ENCODE data around the gene BRSK2.
A peak's percentile ranks its signal among the peaks of the same experiment; 100 is the strongest.

Gene BRSK2

DNA sequence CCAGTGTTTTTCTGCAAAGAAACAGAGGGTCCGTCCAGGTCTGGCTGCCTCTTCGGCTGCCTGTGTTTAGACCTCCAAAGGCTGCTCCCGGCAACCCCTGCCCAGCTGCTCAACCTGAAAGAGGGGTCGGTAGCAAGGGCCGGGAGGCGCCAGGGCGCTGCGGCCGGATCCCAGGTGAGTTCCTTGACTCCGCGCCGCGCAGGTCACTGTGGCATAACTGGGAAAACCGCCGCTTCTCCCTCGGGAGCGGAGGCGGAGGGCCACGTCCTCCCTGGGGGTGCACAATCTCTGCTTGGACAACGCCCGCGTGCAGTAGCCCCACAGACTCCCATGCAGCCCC lies 1.0 kb upstream of the BRSK2 start:
- peak overlapping the region; percentile 52 for H3K4me3 ChIP-seq (replicated peaks; ENCODE audit: low read depth, low read length)
- DNase-seq (ENCODE audit: low read depth) = no peak
- TF ChIP-seq CTCF (IDR thresholded peaks at IDR 0.05; ENCODE audit: low read length, missing control alignments) = no peak

GRCh38 chr11:1389103-1389931 lies 417 bp upstream of the BRSK2 start:
- DNase-seq (ENCODE audit: low read depth) = peak; percentile 97
- H3K4me3 ChIP-seq (replicated peaks; ENCODE audit: low read depth, low read length) = peak overlapping the region; percentile 52
- TF ChIP-seq CTCF (IDR thresholded peaks at IDR 0.05; ENCODE audit: low read length, missing control alignments) = no peak

DNA sequence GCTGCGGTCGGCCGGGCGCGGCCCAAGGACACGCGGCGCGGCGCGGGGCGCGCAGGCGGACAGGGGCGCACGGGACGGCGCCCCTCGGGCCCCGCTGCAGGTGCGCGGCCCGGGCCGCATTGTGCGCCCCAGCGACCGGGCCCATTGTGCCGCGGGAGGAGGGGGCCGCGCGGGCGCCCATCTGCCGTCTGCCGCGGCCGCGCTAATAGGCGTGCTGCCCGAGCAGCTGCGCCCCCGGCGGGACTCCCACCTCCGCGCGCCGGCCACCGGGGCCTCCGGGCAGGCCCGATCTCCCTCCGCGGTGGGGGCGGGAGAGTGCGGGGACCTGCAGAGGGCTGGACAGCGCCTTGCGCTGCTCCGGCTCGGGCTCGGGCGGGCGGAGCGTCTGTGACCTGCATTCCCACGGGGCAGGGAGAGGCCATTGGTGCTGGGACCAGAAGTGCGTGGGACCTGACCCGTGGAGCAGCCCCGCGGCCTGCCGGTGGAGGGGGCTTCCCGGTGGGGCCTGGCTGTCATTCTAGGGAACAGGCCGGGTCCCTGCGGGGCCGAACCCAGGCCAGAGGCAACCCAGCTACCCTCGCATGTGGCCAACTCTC lies 933 bp downstream of the BRSK2 start:
- no peak for TF ChIP-seq CTCF (IDR thresholded peaks at IDR 0.05; ENCODE audit: low read length, missing control alignments)
- no peak overlapping the region for H3K4me3 ChIP-seq (replicated peaks; ENCODE audit: low read depth, low read length)

DNA sequence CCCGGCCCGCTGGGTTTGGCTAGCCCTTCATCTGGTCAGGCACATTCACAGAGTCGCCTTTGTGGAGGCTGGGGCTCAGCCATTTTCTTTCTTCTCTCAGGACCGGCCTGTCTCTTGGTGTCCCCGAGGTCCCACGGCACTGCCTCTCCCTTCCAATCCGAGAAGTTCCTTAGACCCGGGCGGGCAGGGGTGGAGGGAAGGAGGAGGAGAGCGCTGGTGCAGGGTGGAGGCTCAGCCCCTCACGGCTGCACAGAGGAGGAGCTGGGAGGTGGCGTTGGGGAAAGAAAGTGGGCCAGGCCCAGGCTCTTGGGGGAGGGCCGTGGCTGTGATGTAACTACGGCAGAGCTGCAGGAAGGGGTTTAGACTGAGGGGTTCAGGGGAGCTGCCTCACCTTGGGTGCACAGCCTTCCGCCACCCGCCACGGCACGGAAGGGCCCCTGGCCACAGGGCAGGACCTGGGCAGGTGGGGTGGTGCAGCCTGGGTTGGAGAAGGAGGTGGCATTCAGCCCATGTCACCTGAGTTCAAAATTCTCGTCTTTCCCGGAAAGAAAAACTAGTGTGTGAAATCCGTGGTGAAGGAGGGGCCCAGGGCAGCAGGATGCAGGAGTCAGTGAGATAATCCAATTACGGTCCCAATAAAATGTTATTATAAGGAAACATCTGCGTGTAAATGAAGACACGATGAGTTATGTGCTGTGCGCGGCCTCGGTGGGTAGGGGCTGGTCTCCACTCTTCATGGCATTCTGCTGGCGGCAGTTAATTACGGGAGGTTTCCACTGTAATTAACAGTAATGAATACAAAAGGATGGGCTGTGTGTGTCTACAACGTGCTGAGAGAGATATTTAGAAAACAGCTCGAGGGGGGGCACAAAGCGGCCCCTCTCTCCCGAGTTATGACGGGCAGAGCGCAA lies 1.7 kb downstream of the BRSK2 start:
- no peak for TF ChIP-seq CTCF (IDR thresholded peaks at IDR 0.05; ENCODE audit: low read length, missing control alignments)
- H3K4me3 ChIP-seq (replicated peaks; ENCODE audit: low read depth, low read length) = no peak overlapping the region
- no peak for DNase-seq (ENCODE audit: low read depth)

More for the DNA sequence above, 933 bp downstream of the BRSK2 start:
- DNase-seq (ENCODE audit: low read depth) = no peak

- no peak for DNase-seq (ENCODE audit: low read depth)
- no peak for TF ChIP-seq CTCF (IDR thresholded peaks at IDR 0.05; ENCODE audit: low read length, missing control alignments)
- no peak overlapping the region for H3K4me3 ChIP-seq (replicated peaks; ENCODE audit: low read depth, low read length)
Observed at GRCh38 chr11:1392111-1392510, 2.4 kb downstream of the BRSK2 start.

DNA sequence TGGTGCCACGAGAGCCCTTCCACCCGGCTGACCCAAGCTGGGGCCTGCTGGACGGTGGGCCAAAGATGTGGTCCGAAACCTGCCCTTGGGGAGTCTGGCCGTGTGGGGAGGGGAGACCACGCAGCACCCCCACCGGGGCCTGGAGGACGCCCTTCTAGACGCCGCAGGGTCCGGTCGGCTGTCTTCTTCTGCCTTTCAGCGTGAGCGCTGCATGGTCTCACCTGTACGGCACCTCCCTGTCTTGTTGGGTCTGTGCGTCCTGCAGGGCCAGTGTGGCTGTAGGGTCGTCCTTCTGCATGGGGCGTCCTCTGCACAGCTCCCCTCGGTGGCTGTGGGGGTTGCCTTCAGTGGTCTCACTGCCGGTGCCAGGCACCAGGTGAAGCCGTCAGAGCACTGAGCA lies 2.8 kb downstream of the BRSK2 start:
- no peak for TF ChIP-seq CTCF (IDR thresholded peaks at IDR 0.05; ENCODE audit: low read length, missing control alignments)
- H3K4me3 ChIP-seq (replicated peaks; ENCODE audit: low read depth, low read length) = no peak overlapping the region
- no peak for DNase-seq (ENCODE audit: low read depth)

Measured in fibroblast of pulmonary artery (primary cell).